Sigmoid colon (tissue), 7 donors: Measurements from ENCODE around the gene DGKD. TPM values are rescaled to one million over a fixed set of nuclear protein-coding genes. Genes with fewer than 3 reads are reported as not detected.
"Not testable (repeated sequence)": the region's sequence is repeated elsewhere in the genome, so short reads cannot be mapped to it uniquely, and the experiment has no call there.

Experiments
- DNase-seq: peaks from one replicate; pipeline ENCODE4 v3.0.0-alpha.2; 2019
- H3K27ac ChIP-seq, 4 donors: fragments of 200-600 bp; sonication (generic); one replicate each; pipeline ENCODE4 v1.5.1; 2016 to 2019; ENCODE audit warnings: mild to moderate bottlenecking in 1 of 4
- H3K27me3 ChIP-seq, 3 donors: fragments of 200-600 bp; sonication (generic); one replicate each; pipeline ENCODE4 v1.5.1; 2019; ENCODE audit warnings: mild to moderate bottlenecking in 1 of 3
- H3K36me3 ChIP-seq, 4 donors: fragments of 200-600 bp; sonication (generic); one replicate each; pipeline ENCODE4 v1.5.1; 2016 to 2019
- H3K4me1 ChIP-seq, 4 donors: fragments of 200-600 bp; sonication (generic); one replicate each; pipeline ENCODE4 v1.5.1; 2017 to 2019
- H3K4me3 ChIP-seq, 4 donors: fragments of 200-600 bp; sonication (generic); one replicate each; pipeline ENCODE4 v1.5.1; 2017 to 2019; ENCODE audit warnings: mild to moderate bottlenecking in 2 of 4, moderate library complexity in 1 of 4
- H3K9me3 ChIP-seq, 4 donors: fragments of 200-600 bp in 3 of 4; sonication (generic) in 3 of 4; one replicate each; pipeline versions ENCODE4 v1.5.1 to v1.6.1; 2013 to 2019
- EP300 ChIP-seq, 4 donors: sonication (generic); formaldehyde crosslinking; IDR thresholded peaks; one replicate each; pipeline ENCODE4 v1.6.1; 2017; ENCODE audit warnings: antibody characterized with exemption in 4 of 4
- POLR2A ChIP-seq, 2 donors: fragments of 450-650 bp; IDR thresholded peaks; one replicate each; pipeline ENCODE4 v1.6.1; 2016; ENCODE audit warnings: antibody characterized with exemption in 2 of 2, mild to moderate bottlenecking in 2 of 2, moderate library complexity in 2 of 2
- POLR2AphosphoS5 ChIP-seq, 4 donors: sonication (generic); formaldehyde crosslinking; IDR thresholded peaks; one replicate each; pipeline ENCODE4 v1.6.1; 2017; ENCODE audit warnings: antibody characterized with exemption in 4 of 4
- WGBS, 2 donors: extraction: QIAGEN DNeasy Blood & Tissue Kit; methylation state at CpG; one replicate each; pipeline ENCODE4 v1.1.7; 2013; 5-methylcytosine and 5-hydroxymethylcytosine counted together
- intact Hi-C: fragments of 100-400 bp; cut with DNase I; formaldehyde crosslinking; loops from one replicate; pipeline ENCODE4 v1.15.1; 2023
- polyA plus RNA-seq, 3 donors: library from polyadenylated mRNA; stranded (reverse); fragments of 200-250 nt; gene quantifications; one replicate each; pipeline ENCODE4 v1.2.3, GENCODE V29; 2013
- total RNA-seq, 4 donors: library from RNA; depleted of rRNA; stranded (reverse); fragments of >200 nt; gene quantifications; one replicate each; pipeline ENCODE4 v1.1.0, GENCODE V29; 2016
- TF ChIP-seq, protein P1 (sequence below), 4 experiments: fragments of 450-650 bp in 3 of 4; fragments of 200-600 bp in 1 of 4; IDR thresholded peaks; one replicate each; pipeline ENCODE4 v1.5.1; 2016 to 2019; ENCODE audit warnings: antibody characterized with exemption in 4 of 4, mild to moderate bottlenecking in 3 of 4, moderate library complexity in 2 of 4
- donor health status: healthy with polysubstance abuse.
- donor health status: Bipolar disorder and iron deficiency.
- donor health status: healthy.

Gene DGKD
- total and polyA plus RNA-seq, 7 donors = 10.7 to 67.0 (median 19.7) TPM

DNA sequence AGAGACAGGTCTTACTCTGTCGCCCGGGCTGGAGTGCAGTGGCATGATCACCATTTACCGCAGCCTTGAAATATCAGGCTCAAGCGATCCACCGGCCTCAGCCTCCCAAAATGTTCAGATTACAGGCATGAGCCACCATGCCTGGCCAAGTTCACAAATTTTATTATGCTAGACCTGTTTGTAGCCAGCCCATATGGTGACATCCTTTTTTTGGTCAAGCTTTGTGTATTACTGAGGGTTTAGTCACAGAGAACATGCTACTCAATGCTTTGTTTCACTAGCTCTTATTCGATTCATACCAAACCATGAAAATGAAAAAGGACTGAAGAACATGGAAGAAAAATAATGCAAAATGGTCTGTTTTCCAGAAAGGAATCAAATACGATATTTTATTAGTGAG, 41.4 kb downstream of the DGKD start:
- 91 to 98% methylated on average over 7 of the region's 7 CpGs for WGBS, 2 donors
- Histone ChIP-seq H3K4me3 (no peak overlapping the region), H3K9me3 (no peaks in the 10 kb centered on the region), H3K27ac (no peak overlapping the region), H3K27me3 (no peaks in the 10 kb centered on the region), H3K4me1 (no peaks in the 10 kb centered on the region), H3K36me3 (peaks cover 0 to 28% (median 0%) of the 10 kb centered on the region in 4 donors)
- no peak for DNase-seq
- intact Hi-C loops = no loop called here
- TF ChIP-seq POLR2A (IDR thresholded peaks at IDR 0.05) = no peak
- TF ChIP-seq, protein P1, sequence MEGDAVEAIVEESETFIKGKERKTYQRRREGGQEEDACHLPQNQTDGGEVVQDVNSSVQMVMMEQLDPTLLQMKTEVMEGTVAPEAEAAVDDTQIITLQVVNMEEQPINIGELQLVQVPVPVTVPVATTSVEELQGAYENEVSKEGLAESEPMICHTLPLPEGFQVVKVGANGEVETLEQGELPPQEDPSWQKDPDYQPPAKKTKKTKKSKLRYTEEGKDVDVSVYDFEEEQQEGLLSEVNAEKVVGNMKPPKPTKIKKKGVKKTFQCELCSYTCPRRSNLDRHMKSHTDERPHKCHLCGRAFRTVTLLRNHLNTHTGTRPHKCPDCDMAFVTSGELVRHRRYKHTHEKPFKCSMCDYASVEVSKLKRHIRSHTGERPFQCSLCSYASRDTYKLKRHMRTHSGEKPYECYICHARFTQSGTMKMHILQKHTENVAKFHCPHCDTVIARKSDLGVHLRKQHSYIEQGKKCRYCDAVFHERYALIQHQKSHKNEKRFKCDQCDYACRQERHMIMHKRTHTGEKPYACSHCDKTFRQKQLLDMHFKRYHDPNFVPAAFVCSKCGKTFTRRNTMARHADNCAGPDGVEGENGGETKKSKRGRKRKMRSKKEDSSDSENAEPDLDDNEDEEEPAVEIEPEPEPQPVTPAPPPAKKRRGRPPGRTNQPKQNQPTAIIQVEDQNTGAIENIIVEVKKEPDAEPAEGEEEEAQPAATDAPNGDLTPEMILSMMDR (IDR thresholded peaks at IDR 0.05) = no peak
- no peak for TF ChIP-seq EP300 (IDR thresholded peaks at IDR 0.05)
- TF ChIP-seq POLR2AphosphoS5 (IDR thresholded peaks at IDR 0.05) = no peak

DNA sequence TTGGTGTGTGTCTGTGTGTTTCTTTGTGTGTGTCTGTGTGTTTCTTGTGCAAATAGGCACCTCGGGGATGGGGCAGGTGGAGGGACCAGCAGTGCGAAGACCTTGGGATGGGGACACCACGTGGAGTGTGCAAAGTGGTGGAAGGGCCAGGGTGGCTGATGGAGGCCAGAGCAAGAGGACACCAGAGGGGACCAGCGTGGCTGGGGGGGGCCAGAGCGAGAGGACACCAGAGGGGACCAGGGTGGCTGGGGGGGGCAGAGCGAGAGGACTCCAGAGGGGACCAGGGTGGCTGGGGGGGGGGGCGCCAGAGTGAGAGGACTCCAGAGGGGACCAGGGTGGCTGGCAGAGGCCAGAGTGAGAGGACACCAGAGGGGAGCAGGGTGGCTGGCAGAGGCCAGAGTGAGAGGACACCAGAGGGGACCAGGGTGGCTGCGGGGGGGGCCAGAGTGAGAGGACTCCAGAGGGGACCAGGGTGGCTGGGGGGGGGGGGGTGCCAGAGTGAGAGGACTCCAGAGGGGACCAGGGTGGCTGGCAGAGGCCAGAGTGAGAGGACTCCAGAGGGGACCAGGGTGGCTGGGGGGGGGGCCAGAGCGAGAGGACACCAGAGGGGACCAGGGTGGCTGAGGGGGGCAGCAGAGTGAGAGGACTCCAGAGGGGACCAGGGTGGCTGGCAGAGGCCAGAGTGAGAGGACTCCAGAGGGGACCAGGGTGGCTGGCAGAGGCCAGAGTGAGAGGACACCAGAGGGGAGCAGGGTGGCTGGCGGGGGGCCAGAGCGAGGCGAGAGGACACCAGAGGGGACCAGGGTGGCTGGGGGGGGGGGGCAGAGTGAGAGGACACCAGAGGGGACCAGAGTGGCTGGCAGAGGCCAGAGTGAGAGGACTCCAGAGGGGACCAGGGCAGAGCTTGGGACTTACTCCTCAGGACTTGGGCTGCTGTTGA, 42.7 kb downstream of the DGKD start:
- H3K27ac ChIP-seq, H3K9me3 ChIP-seq, H3K27me3 ChIP-seq, DNase-seq, H3K4me3 ChIP-seq, intact Hi-C loops, H3K4me1 ChIP-seq: not testable (repeated sequence)
- peaks cover 0 to 26% (median 0%) of the 10 kb centered on the region in 4 donors for H3K36me3 ChIP-seq
- WGBS, 2 donors = 94 to 97% methylated on average over 12 of the region's 12 CpGs

DNA sequence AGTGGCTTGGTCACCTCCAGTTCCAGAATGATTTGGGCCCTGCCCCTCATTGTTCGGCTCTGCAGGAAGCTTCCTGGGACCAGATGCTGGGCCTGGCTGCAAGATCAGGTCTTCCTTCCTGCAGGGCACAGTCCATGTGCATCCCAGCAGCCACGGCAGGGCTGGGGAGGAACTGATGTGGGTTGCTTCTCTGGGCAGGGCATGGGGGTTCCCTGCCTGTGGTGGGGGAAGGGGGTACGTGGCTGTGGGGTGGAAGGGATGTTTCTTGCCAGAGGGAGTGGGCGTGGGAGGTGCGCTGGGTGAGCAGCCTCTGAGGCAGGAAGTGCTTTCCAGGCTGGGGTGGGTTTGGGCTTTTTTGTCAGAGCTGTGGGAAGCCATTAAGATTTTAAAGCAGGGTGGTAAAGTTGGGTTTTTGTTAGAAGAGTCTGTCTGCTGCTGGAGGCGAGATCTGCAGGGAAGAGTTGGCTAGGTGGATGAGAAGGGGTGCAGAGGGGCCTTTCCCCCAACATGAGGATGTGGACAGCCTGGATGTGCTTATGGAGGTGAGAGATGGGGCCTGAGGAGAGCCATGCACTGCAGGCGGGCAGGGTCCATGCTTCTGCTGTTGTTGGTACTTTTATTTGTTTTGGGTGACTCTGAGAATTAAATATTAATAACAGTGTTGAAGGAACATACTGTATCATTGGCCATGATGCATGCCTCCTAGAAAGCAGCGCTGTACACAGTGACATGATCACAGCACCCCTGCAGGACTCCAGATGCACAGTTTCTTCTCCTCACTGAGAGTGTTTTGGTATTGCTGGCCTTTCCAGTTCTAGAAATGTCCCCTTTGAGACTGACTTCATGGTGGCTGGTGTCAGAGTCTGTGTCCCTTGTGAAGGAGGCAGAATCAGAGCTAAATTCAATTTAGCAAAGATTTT, 45.3 kb downstream of the DGKD start:
- Histone ChIP-seq H3K27ac (no peak overlapping the region), H3K36me3 (peaks cover 0 to 22% (median 0%) of the 10 kb centered on the region in 4 donors), H3K4me1 (no peaks in the 10 kb centered on the region), H3K4me3 (no peak overlapping the region), H3K9me3 (no peaks in the 10 kb centered on the region), H3K27me3 (no peaks in the 10 kb centered on the region)
- TF ChIP-seq POLR2A (IDR thresholded peaks at IDR 0.05) (no peak), POLR2AphosphoS5 (IDR thresholded peaks at IDR 0.05) (no peak), EP300 (IDR thresholded peaks at IDR 0.05) (no peak)
- TF ChIP-seq, protein P1 (IDR thresholded peaks at IDR 0.05) = no peak
- 57 to 68% methylated on average over 8 of the region's 8 CpGs for WGBS, 2 donors
- no peak for DNase-seq
- intact Hi-C loops = no loop called here

DNA sequence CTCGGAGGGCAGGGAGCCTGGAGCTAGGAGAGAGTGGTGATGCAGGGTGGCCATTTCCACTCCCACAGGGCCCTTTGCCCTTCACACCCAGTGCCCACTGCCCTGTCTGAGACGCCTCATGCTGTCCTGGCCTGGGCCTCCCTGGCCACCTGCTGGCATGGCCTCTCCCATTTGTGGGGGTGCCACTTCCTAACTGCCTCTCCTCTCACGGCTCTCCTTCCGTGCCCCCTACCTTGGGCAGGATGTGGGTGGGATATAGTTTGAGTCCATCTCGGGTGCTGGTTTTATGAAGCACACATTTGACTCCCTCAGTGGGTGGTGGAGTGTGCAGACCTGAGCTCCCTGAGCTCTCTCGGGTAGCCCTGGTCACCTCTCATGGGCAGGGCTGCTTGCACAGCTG, 46.0 kb downstream of the DGKD start:
- intact Hi-C loops = no loop called here
- no peaks in the 10 kb centered on the region for H3K4me1 ChIP-seq
- 54 to 65% methylated on average over 6 of the region's 6 CpGs for WGBS, 2 donors
- H3K27me3 ChIP-seq = no peaks in the 10 kb centered on the region
- no peak for DNase-seq
- TF ChIP-seq POLR2A (IDR thresholded peaks at IDR 0.05) = no peak
- no peak for TF ChIP-seq POLR2AphosphoS5 (IDR thresholded peaks at IDR 0.05)
- TF ChIP-seq, protein P1 (IDR thresholded peaks at IDR 0.05) = no peak
- no peak for TF ChIP-seq EP300 (IDR thresholded peaks at IDR 0.05)
- no peaks in the 10 kb centered on the region for H3K9me3 ChIP-seq
- no peak overlapping the region for H3K4me3 ChIP-seq
- no peak overlapping the region for H3K27ac ChIP-seq
- H3K36me3 ChIP-seq = peaks cover 0 to 21% (median 0%) of the 10 kb centered on the region in 4 donors

DNA sequence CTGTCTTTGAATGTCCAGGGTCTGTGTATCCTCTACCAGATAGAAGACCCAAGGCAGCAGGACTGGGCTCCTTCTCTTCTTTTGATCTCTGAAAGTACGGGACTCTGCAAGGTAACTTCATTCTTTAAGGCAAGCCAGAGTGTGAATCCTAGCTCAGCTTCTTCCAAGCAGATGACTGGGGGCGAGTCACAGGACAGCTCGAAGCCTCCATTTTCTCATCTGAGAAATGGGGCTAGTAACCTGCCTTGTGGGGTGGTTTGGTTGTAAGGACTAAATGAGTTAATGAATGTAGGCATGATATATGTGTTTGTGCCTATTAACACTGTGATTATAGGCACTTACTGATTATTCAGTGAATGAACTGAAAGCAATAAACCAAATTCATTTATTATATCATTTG, 46.7 kb downstream of the DGKD start:
- H3K9me3 ChIP-seq = no peaks in the 10 kb centered on the region
- no peaks in the 10 kb centered on the region for H3K4me1 ChIP-seq
- H3K27me3 ChIP-seq = no peaks in the 10 kb centered on the region
- TF ChIP-seq POLR2A (IDR thresholded peaks at IDR 0.05) = no peak
- no peak for TF ChIP-seq POLR2AphosphoS5 (IDR thresholded peaks at IDR 0.05)
- TF ChIP-seq EP300 (IDR thresholded peaks at IDR 0.05) = no peak
- TF ChIP-seq, protein P1 (IDR thresholded peaks at IDR 0.05) = no peak
- H3K27ac ChIP-seq = no peak overlapping the region
- no peak overlapping the region for H3K4me3 ChIP-seq
- H3K36me3 ChIP-seq = peaks cover 0 to 21% (median 0%) of the 10 kb centered on the region in 4 donors
- WGBS, 2 donors = 94% methylated on average over 3 of the region's 3 CpGs
- no peak for DNase-seq
- intact Hi-C loops = no loop called here
